Activated effector memory CD4-positive, alpha-beta T cell treated with anti-CD3 and anti-CD28 coated beads, Interleukin-2, amount 50 U/mL, for 16 hours (primary cell): ENCODE measurements around the gene AKIRIN1.
"Not testable (repeated sequence)": the region's sequence is repeated elsewhere in the genome, so short reads cannot be mapped to it uniquely, and the experiment has no call there.

Experiments used
- DNase-seq: peaks from one replicate; pipeline ENCODE4 v3.0.0-alpha.2; 2020

AKIRIN1 gene

DNA sequence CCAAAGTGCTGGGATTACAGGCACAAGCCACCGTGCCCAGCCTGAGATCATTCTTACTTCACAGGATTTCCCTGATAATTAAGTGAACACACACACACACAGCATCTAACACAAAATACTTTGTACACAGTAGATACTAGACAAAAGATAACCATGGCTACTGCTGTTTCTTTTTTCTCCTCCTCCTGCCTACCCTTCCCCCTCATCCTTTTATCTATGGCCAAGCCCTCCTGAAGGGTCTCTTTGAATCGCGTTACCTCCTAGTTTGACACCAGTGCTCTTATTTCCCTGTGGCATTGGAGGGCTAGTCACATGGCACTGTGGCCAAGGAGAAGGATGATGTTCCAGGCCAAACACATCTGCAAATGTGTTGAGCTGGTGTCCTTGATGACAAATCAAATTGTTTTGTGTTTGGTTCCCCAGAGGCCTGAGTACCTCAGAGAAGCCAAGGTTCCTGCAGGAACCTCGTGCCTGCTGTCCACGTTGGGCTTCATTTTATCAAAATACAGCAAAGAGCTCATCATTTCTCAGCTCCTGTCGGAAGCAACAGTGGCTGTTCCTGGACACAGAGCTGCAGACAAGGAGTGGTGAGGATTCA, 55.6 kb downstream of the AKIRIN1 start:
- DNase-seq = no peak

DNA sequence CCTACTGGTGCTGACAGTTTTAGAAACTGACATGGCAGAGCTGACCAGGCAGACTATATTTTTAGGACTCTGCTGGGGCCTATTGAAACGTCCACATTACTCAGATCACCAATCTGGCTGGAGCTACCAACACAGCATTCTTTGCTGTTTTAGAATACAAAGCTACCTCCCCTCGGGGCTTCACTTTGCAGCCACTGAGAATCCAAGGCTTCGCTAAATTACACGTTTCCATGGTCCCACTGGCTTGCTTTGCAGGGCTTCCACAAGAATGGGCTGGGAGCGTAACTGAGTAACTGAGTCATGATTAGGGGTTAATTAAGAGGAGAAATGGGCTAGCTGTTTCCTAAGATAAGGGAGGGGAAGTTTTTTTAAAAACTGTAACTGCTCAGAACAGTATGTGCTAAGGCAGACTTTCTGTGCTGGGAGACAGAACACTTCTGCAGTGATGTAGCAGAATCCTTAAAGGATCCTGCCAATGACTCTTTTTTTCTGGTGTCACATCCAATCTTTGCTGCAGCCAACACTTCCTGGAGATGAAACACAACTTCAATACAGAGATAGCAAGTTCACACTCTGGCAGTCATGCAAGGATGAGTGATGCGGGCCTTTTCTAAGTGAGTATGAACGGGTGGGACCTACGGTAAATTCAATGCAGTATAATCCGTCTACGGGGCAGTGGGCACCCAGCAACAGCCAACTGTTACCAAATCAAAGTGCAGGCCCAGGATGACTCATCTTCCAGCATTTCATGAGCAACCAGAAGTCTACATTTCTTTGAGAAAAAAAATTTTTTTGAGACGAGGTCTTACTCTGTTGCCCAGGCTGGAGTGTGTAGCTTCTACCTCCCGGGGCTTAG, 56.5 kb downstream of the AKIRIN1 start:
- DNase-seq = no peak

DNA sequence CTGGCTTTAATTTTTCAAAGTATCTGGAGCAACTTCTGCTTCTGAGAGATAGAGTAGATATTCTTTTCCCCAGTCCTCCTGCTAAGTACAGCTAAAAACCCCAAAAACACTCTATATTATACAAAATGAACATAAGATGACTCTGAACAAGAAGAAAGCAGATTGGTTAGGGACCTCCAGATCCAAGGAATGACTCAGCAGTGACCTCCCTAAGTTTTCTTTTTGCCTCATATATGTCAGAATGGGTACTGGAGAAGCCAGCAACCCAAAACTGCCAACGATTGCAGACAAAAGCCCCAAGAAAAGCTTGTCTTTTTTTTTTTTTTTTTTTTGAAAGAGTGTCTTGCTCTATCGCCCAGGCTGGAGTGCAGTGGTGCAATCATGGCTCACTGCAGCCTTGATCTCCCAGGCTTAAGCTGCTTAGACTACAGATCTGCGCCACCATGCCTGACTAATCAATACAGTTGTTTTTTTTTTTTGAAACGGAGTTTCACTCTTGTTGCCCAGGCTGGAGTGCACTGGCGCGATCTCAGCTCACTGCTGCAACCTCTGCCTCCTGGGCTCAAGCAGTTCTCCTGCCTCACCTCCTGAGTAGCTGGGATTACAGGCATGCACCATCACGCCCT, 57.8 kb downstream of the AKIRIN1 start:
- no peak for DNase-seq

GRCh38 chr1:39050001-39050400, 58.9 kb downstream of the AKIRIN1 start:
- no peak for DNase-seq

GRCh38 chr1:39051193-39051850, 60.2 kb downstream of the AKIRIN1 start:
- not testable (repeated sequence) for DNase-seq

GRCh38 chr1:39051956-39052355, 60.9 kb downstream of the AKIRIN1 start:
- DNase-seq = no peak

DNA sequence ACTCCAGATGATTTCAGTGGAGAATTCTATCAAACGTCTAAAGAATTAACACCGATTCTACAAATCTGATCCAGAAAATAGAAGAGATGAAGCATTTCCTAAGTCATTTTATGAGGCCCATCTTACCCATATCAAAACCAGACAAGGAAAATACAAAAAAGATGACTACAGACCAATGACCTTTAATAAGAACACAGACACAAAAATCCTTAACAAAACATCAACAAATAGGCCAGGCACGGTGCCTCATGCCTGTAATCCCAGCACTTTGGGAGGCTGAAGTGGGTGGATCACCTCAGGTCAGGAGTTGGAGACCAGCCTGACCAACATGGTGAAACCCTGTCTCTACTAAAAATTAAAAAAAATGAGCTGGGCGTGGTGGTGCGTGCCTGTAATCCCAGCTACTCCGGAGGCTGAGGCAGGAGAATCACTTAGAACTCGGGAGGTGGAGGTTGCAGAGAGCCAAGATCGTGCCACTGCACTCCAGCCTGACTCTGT, 64.2 kb downstream of the AKIRIN1 start:
- DNase-seq = not testable (repeated sequence)
